Stimulated activated CD8-positive, alpha-beta memory T cell treated with anti-CD3 and anti-CD28 coated beads, Interleukin-4, amount 100 ng/mL, for 4 hours (primary cell): ENCODE measurements around the gene MACROD2.

Experiments
- DNase-seq, 2 donors: peaks; one replicate each; pipeline ENCODE4 v3.0.0-alpha.2; 2020; ENCODE audit warnings: low read depth in 2 of 2, low spot score in 1 of 2

MACROD2 gene

DNA sequence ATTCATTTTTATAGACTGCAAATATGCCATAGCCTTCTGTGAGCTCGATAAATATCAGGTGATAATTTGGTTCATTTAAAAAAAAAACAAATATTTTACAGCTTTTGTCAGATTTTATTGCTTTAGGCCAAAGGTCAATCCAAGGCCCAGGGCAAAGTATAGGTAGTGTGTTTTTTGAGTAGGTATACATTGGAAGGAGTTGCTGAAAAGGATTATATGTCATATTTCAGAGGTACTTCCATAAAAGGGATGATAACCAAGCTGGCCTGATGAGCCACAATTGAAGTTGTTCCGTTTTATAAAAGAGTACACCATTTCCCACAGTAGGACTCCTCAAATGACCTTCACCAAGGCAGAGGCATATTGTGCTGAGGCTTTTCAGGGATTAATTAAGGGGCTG lies 794.9 kb downstream of the MACROD2 start:
- no peak for DNase-seq

DNA sequence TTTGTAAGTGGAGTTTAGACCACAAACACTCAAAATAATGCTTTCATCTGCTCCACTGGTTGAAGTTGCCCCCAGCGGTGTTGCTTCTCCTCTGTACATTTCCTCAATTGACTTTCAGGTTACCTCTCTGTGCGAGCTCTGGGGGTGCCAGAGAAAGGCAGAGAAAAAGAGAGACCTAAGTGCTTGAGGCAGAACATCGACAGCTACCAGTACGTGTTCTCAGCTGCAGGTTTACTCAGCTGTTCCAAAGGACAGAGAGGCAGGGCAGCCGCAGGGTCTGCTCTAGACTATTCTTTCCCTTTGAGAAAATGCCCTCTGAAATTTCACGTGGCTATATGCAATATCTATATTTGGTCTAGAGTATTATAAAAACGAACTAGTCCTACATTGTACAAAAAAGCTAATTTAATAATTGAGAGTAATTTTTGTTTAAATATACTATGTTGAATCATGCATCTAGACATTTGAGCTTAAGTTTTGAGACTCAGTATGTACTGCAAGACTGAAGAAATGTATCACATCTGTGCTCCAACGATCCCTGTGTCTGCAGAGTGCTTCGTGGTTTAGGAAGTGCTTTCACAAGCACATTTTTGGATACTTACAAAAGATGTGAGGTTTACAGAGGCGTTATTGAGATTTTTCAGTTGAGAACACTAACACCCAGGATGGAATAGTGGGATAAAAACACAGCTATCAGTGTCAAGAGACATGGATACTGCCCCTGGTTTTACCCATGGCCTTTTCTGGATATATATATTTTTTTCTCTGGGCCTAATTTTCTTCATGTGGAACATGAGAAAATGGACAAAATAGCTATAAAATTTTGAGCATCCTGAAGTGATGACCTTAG lies 795.7 kb downstream of the MACROD2 start:
- no peak for DNase-seq

DNA sequence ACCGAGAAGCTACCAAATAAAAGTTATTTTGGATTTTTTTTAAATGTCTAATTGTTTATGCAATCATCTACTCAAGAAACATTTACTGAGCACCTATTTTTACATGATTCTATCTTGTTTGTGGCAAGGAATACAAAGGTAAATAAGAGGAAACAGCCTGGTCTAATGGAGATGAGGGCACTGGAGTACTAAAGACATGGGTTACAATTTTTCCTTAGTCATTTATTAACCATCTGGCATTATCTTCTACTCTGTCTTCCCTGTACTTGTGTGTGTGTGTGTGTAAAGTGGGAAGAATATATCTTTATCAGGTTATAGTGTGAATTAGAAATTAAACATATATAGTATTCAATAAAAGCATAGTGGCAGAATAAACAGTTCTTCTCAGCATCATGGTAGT lies 797.6 kb downstream of the MACROD2 start:
- DNase-seq, result no peak

DNA sequence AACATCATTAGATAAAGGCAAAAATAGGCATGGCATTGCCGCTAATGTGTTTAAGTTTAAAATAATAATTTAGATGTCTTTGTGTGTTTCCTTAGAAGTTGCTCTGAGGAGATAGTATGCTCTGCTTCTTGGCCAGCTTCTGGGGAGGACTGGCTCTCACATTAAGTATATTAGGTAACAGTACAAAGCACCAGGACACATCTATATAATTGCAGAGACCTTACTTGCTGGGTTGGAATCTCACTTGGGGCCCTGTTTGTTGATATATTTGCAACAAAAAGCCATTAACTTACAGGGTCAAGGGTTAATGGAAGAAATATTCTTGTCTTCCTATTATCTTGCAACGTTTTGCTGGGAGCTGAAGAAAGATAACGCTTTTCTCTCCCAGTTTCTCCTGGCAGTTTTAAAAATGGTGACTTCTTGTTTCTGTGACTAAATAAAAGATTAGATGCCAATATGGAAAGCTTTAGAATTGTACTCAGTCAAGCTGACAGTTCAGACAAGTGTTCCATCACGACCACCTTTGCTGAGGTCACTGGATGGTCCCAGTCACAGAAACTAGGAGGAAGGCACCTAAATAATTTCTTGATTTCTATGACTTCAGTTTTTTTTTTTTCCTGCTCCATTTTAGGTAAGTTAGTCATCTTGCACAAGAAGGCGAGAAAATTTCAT lies 804.4 kb downstream of the MACROD2 start:
- DNase-seq, result no peak

DNA sequence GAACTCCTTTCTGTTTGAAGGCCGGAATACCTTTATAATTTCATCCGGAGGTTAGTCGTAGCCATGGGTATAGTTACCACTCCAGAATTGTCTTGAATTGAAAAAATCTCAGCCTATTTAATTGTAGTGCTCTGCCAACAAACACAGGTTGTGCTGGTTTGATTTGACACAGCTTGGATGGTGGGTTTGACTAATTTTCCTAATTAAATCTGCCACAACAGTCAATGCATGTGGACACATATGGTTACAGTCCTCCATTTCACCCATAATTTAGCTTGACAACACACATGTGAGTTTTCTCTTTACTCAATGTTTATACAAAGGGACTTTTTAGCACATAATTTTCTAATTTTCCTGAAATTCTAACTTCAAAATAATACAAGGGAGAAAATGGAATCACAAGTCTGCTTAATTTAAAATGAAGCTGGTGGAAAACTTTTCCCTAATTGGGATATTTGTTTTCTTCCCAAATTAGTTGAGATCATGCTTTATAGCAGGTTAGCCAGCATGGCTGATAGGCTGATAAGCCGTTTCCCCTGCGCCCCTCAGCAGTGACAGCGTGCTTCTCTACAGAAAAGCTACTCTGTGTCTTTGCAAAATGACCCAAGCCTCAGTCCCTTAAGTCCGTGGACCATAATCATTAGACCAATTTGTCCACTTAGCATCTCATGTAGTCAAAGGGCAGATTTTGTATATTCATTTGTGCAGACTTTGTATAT lies 805.5 kb downstream of the MACROD2 start:
- no peak for DNase-seq

DNA sequence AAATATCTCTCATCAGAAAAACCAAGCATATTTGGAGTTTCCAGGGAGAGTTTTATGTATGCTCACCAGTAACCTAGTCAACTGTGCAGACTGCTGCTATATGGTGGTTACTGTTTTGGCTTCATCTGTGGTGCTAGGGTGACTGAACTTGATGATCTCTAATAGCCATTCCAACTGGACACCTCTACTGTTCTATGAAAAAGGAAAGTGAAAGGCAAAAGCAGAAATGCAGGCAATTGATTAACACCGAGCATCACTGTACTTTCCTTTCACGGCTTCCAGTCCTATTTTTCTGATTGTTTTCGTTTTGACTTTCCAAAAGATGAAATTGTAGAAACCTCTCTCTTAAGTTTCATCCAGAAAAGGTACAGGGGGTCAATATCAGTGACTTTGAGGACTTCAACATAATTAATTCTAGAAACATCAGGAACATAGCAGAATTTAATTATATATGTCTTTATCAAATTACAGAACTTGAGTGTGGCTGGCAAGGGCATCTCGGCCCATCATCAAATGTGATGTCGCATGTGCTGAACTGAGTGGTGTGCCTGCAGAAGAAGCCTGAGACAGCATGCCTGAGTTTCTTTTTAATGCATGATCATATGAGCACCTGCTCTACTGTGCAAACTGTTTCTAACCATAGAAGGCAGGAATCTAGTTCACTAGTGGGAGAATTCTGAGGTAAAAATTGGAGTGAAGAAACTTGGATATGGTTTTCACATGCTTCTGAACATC lies 806.4 kb downstream of the MACROD2 start:
- DNase-seq, result no peak

DNA sequence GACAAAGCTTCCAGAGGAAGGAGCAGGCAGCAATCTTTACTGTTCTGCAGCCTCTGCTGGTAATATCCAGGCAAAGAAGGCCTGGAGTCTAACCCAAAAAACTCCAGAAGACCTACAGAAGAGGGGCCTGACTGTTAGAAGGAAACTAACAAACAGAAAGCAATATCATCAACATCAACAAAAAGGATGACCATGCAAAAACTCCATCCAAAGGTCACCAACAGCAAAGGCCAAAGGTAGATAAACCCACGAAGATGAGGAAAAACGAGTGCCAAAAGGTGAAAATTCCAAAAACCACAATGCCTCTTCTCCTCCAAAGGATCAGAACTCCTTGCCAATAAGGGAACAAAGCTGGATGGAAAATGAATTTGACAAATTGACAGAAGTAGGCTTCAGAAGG lies 811.9 kb downstream of the MACROD2 start:
- DNase-seq, result no peak

DNA sequence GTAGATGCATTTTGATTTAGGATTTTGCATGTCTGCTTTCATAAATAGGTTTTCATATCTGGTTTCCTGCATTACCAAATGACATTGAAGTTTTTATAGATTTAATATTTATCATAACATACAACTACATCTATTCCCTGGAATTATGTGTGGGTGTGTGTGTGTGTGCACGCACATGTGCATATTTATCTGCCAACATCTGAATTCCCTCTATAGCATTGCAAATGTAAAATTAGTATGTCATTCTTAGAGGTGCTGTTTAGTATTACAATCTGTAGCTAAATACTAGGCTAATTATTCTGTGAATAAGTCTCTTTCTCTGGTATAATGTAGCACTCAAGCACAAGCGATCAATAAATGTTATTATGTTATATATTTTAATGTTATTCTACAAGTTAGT lies 820.0 kb downstream of the MACROD2 start:
- no peak for DNase-seq

DNA sequence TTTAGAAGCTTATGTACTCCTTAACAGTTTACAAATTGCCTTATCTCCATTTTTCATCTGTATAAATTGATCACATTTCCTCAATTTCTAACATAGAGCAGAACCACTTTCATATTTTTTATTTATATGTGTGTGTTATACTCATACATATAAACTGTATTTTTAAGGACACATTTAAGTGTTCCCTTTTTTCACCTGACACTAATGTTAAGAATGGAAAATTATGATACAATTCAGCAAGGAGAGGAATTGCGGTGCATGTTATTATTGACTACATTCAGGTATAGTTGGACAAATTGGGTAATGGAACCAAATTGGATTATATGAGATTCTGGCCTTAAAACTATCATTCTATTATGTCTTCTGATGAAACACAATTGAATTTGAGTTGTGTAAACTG lies 821.2 kb downstream of the MACROD2 start:
- DNase-seq, result no peak

DNA sequence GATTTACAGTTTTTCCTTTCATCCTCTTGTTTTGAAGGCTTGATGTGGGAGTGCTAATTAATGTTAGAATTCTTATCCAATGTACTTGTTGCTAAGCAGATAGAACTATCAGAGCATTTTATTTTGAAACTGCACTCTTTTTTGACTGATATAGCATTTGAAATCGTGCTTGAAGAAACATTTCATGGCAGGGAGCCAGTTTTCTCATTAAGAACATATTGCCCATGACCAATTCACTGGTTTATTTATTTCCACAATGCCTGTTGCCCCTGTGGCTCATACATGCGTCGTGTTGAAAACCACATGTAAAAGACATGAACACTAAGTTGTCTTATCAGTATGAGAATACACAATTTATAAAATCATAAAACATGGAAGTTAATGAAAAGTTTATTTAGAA lies 821.8 kb downstream of the MACROD2 start:
- no peak for DNase-seq

DNA sequence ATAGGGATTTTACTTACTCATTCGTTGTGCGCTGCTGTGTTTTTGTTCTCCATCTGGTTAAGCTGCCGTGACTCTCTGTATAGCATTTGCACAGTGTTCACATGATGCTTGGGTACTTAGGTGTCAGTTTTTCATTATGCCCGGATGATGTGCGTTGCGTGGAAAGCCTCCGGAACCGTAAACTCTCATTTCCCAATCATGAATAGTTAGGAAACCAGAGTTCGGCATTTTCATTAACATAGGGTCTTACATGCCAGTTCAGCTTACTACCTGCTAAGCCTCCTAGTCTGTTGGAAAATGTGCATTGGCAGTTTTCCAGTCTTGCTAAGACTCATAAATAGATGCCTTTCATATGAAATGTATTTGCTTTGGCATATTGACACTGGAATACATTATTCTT lies 825.5 kb downstream of the MACROD2 start:
- no peak for DNase-seq

DNA sequence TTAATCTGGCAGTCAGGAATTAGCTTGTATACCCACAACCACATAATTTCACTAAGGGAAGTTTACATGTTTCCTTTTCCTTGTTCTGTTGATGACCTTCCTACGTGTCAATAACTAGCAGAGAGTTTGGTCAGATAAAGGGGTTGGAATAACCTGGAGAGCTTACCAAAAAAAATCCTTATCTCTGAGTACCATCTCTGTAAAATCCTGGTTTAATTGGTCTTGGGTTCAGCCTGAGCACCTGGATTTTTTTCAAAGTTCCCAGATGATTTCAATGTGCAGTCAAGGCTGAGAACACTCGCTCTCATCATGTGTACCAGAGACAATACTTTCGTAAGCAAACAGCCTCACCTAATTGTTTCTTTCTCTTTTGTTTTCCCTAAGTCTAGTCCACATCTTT lies 825.9 kb downstream of the MACROD2 start:
- no peak for DNase-seq

DNA sequence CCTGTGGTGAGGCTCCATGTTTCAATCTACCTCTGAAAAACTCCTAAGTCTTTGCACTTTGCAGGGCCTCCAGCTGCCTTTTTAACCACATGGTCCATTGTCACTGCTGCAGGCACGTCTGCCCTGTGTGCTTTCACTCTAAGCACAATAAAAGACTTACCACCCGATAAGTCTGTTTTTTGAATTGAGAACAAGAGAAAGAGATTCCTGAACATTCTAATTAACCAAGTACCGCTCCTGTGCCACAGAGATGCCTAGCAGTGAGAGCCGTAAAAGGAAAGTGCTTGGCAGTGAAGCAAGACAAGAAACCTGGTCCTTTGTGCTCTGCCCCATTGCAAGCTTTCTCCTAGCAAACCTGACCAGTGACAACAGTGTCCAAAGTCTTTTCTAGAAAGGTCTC lies 829.7 kb downstream of the MACROD2 start:
- no peak for DNase-seq

DNA sequence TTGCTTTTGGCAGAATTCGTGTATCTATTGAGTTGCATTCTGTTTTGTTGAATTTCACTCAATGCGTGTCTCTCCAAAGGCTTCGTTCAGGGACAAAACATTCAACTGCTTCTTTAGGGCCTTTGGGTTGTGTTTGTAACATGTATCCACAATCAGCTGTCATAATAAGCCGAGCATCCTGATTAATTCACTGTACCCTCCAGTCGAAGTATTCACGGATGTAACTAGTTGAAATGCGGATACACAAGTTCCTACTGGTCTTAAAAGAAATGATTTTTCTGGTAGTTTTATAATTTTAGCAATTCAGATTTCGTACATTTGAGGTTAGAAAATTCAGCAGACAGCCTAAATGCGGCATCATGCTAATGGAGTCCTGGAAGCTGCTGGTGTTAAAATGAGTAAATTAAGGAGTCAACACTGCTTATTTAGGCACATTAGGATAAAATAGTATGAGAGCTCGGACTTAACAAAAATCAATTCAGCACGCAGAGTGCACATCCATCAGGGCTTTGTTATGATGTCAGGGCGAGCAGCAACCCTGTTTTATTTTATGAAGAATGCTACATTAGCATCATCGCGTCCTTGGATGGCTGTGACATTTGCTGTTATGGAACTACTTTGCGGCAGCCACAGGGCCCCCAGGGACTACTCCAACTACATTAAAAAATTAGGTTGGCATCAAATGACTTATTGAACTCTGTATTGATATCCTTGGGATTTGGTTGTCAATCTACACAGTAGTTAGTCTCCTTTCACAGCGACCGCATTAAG lies 831.4 kb downstream of the MACROD2 start:
- no peak for DNase-seq

DNA sequence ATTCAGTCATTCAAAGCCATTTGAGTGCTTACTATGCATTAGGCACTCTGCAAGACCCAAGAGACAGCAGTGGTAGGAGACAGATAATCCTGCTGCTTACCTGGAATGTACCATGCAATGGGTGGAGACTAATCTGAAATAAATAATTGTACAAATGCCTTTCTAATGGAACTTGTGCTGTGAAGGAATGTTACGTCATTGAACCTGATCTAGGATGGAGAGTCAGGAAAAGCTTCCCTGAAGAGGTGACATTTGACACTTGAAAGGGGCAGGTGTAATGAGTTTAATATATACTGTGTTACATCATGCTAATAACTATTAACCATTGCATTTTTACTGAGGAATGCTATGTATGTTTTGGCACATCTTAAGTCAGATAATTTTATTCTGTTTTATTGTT lies 833.1 kb downstream of the MACROD2 start:
- no peak for DNase-seq

DNA sequence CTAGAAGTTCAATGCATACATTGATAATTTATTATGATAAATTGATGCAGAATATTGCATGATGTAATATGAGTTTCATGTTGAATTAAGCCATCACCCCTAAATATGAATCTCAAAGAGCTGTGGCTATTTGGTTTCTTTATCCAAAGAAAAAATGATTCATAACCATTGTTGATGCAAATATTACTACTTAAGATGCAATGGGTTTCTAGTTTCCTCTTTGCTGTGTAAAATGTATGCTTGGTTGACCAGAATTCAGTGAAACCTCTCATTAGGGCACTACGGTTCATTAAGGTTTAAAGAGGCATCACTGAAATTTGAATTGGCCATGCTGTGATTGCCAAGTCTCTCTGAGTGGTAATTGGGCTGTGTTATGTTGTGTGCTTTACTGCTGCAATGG lies 834.6 kb downstream of the MACROD2 start:
- DNase-seq, result no peak

DNA sequence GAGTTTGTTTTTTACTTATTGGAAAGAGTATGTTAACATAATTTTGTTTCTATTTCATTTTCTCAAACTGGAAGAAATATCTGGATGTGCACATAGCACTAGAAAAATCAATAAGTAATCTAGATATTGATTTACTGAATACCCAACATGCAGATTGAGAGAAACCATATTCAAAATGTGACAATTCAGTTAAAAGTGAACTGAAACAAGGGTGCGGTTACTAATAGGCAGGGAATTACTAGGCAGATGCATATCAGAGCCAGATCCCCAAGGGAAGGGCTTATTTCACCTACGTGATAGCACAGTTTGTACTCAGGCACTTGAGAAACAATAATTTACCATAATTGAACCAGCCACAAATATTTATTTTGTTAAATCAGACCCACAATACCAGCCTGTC lies 835.1 kb downstream of the MACROD2 start:
- DNase-seq, result no peak

DNA sequence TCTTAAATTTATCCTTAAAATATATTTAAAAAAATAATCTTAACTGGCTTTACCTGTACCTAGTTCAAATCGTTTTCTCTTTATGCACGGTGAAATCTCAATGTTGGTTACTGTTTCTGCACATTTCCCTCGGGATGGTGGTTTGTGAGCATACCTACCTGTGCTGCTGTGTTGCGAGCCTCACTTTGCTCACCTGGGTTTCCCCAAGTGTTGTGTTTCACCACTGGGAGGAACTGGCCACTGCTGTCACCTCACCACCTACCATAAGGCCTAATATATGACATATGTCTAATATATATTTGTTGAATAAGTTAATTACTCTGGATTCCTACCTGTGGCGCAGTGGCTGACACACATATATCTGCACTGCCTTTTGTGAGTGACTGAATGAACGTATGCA lies 835.6 kb downstream of the MACROD2 start:
- no peak for DNase-seq

DNA sequence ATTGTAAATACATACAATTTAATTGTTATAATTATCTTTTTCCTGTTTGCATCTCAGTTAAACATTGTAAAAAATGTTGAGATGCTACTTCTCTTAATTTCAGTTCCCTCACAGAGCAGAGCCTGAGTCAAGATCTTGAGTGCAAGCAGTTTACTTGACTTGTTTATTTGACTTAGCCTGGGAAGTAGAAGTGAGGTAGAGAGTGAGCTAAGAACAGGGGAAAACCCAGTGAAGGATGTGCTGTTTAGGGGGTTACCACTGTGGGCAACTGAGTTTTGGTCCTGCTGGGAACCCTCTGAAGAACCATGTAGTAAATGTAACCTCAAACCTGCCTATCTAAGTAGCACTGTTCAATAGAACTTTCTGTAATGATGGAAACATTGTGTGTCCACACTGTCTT lies 837.3 kb downstream of the MACROD2 start:
- no peak for DNase-seq

DNA sequence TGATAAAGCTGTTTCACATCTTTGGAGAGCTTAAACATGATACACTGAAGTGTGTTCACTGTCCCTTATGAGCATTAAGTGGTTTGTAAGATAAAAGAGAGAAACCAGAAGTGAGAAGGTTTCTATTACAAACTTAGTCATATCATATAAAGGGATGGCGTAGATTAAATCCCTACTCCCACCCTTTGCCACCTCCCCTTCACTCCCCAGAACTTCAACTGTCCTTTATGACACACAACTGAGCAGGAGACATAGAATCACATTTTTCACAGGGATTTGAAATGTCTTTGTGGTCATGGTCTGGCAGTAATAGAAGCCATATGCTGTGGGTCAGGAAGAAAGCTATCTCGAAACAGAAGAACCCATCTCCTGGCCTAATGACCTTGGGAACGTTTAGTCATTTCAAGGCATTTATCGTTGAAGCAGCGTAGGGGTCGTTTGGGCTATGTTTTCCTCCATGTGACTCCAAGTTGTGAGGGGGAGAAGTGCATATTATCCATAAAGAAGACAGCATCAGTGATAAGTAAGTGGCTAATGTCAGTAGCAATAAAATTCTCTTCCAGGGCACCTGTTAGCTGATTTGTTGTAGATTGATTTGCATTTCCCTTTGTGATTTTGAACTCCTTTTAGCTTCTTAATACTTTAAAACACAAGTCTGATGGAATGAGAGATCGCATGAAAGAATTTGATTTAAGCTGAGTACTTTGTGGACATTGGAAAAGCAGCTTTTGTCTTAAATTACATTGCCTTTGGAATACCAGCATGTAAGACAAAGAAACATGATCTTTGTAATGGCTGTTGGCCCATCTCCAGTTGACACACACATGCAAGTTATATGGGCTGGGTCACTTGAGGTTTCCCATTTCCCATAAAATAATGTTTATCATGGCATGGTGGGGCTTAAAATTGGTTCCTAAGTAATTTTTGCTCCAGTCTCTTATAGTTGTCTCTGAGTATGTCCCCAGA lies 843.6 kb downstream of the MACROD2 start:
- DNase-seq, result no peak
